Tongue (tissue), 2 donors: Measurements from ENCODE around the gene AKT1S1. TPM values are rescaled to one million over a fixed set of nuclear protein-coding genes. Genes with fewer than 3 reads are reported as not detected.

Source experiments
- DNase-seq: peaks from one replicate; pipeline ENCODE4 v3.0.0-alpha.2; 2015
- total RNA-seq: library from RNA; depleted of rRNA; stranded (reverse); fragments of >200 nt; gene quantifications from one replicate; pipeline ENCODE4 v1.2.3, GENCODE V29; 2014

AKT1S1 gene
- total RNA-seq, 1 donor from 2014 or later = 4.5 TPM

DNA sequence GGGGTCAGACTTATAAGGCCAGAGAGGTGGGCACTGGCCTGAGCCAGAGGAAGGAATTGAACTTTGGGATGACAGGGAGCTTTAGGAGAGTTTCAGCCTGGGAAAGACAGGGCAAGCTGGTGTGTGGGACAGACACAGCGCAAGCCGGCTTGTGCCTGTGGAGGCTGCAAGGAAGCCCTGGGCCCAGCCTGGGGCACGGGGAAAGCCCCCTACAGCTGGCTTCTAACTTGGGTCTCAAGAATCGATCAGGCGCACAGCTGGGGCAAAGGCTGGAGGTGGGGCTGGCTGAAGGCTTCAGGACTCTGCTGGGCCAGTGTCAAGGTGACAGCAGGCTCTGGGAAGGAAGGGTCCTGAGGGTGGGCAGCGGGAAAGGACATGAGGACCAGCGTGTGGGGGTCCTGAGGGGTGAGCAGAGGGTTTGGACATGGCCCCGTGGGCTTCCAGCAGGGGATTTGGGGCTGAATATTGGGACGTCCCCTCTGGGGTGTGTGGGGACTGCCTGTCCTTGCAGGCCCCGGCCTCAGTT, 23.2 kb downstream of the AKT1S1 start:
- DNase-seq = no peak

DNA sequence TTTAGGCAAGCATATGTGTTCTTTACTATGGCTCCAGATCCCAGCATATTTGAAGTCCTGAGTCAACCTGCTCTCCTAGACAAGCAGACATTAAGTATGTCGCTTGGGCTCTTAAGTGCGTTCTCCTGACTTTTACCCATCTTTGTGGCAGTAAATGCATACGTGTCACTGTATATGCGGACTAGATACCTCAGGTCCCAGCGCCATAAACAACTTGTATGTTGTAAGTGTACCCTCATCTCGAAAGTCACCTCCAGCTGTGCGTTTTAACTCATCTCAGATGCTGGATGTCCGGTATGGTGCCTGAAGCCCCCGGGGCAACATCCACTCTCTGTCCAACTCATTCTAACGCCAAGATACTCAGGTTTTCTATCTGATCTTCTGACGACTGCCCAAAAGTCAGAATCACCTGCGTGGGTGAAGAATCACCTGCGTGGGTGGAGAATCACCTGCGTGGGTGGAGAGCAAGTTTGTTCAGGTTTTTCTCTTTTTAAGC, 24.5 kb downstream of the AKT1S1 start:
- DNase-seq = no peak

DNA sequence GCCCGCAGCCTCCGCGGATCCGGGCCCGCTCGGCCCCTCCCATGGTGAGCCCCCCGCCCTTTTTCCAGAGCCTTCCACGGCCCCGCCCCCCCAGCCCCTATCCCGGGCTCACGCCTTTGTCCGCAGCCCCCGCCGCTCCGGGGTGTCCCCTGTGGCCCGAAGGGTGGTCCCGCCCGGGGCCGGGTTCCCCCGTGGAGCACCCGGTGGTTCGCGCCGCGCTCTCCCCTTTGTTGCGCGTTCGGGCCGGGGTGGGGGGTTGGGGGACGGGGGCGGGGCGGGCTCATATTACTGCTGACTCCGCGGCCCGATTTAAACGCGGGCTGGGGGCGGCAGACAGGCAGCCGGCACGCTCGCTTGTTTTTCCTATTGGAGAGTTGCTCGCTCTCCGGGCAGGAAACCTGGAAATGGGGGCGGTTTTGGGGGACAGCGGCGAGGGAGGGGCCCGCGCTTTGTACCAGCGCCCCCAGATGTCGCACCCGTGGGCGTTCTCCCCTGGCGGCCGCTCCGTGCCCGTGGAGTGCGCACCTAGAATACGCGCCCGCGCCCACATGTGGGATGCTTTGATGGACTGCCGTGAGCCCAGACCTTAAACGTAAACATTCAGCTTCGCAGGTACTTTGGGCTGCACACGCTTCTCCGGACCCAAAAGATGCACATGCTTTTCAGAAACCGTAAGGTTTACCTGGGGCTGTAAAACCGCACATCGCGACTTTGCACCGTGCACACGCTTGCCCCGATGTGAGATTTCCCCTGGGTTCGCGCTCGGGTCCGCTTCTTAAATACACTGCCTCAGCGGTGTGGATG, 25.5 kb downstream of the AKT1S1 start:
- peak; percentile 78 for DNase-seq

DNA sequence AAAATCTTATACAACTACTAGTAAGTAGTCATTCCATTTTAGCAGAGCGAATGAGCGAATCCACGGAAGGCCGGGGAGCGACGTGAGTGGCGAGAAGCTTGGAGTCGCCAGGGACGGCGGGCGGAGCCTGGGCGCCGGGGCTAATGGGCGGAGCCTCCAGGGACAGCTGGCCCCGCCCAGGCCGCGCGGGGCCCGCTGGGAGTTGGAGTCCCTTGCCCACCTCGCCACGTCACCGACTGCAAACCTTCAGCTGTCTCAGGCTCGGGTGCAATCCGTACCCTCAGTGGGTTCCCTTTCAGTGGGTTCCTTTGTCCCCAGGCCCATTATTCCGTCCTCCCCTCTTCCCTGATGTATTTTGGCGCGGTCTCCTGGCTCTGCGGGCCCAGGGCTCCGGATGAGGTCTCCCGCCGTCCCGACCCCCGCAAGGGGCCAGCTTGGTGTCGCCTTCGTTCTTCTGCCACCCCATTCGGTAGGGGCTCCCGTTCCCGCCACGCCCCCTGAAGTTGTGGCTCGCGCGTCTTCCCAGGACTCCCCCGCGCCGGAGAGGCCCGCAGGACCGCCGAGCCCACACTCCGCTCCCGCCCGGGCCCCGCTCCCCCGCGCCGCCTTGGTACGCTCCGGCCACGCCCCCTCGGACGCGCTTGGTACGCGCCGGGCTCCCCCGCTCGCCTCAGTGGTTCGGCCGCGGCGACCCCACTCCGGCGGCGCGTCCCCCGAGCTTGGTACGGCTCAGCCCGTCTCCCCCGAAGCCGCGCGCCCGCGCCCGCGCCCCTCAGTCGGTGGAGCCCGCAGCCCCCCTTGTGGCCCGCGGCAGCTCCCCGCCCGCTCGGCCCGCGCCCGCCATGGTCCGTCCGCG, 26.4 kb downstream of the AKT1S1 start, which contains the start of gene PTOV1:
TSS of gene PTOV1 (plus strand) at position 673 of the 856 bp plus-strand sequence.
- DNase-seq = peak; percentile 96

DNA sequence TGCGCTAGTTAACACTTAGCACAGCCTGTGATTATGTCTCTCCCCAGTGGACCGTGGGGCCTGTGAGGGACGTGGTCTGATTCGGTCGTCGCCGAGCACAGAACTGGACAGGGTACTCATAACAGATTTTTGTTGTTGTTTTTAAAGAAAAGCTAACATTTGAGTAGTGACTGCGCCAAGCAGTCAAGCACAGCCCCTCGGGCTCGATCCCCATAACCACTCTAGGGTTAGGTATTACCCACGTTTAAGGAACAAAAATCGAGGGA, 27.0 kb downstream of the AKT1S1 start:
- DNase-seq = no peak

DNA sequence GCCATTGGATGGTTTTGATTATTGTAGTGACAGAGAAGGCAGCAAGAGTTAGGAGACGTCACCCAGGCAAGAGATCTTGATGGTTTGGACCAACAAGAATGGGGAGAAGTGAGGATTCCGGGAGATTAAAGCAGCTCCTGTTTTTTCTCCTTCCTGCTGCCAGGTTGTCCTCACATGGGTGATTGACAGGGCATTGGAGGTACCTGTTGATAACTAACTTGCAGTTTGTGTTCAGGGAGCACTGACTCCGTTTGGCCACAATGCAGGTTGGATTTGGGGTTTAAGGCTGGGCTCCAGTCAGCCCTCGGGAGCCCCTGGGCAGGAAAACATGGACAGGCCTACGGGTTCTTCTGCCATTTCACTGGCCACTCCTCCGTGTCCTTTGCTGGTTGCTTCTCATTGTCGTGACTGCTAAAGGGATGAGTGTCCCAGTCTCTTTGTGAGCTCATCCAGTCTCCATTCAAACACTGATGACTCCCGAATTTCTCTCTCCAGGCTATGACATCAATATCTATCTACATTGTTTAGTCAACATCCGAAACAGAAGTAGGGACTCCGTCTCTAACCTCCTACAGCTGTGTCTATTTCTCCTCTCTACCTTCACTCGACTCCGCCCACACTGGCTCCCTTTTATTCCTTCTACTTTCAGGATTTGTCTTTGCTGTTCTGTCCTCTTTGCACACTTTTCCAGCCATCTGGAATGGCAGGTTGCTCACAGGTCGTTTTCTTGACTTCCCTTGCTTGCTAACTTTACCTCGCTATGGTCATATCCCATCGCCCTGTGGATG, 27.5 kb downstream of the AKT1S1 start:
- no peak for DNase-seq

DNA sequence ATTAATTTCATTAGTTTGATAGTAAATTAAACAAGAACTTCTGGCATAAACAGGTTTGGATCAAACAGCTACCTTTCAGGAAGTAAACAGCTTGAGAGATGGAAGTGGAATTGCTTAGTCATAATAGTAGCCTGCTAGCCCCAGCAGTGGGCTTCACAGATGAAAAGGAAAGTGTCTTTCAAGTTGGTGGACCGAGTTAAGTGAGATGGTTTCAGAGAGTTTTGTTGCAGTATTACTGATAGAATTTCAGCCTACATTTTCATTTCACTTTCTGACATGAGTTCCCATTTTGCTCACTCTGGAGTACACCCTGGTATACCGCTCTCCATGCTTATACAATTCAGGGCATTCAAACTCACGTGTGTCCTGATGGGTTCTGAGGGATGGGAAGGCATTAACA, 28.2 kb downstream of the AKT1S1 start:
- DNase-seq = no peak

DNA sequence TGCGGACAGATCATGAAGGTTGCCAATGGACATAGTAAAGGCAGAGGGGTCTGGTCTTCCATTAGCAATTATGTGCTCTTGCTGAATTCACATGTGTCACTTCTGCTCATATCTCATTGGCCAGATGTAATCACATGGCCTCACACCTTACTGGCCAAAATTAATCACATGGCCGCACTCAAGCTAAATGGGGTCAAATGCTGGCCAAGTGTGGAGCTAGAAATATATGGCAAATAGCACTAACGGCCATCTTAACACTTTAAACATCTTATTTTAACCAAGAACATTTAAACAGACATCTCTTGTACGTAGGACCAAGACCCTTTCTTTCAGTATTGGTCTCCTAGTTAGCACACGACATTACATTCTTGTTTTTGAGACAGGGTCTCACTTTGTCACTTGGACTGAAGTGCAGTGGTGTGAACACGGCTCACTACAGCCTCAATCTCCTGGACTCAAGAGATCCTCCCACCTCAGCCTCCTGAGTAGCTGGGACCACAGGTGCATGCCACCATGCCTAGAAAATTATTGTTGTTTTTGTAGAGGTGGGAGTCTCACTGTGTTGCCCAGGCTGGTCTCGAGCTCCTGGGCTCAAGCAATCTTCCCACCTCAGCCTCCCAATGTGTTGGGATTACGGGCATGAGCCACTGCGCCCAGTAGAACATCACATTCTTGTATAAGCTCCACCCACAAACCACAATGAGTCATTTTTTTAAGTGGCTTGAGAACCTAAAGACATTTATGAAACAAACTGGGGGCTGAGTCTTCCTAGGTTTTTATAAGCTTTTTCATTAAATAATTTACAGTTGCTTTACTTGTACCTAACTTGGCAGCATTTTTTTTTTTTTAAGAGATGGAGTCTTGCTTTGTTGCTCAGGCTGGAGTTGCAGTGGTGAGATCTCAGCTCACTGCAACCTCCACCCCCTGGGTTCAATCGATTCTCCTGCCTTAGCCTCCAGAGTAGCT, 29.1 kb downstream of the AKT1S1 start:
- DNase-seq = no peak

DNA sequence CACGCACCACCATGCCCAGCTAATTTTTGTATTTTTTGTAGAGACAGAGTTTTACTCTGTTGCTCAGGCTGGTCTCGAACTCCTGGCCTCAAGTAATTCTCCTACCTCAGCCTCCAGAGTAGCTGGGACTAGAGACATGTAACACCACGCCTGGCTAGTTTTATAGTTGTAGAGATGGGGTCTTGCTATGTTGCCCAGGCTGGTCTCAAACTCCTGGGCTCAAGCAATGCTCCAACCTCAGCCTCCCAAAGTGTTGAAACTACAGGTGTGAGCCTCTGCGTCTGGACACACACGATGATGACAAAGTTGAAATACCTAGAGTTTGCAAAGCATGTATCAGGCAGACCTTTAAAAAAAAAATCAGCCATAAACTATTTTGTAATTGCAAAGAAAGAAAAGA, 30.7 kb downstream of the AKT1S1 start:
- DNase-seq = no peak

DNA sequence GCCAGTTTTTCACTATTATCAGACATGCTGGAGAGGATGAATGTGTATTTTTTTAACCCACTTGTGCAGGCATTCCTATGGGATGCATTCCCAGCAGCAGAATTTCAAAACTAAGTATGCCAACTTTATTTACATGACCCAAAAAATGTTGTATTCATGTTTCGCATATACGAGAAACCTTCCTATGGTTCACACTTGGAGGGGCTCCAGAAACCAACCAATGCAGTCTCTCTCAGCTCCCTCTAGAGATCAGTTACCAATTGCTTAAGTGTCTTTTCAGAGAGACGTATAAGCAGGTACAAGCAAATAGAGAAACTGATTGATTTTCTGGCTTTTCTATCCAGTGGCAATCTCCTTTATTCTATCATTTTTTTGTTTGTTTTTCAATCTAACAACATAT, 31.7 kb downstream of the AKT1S1 start:
- peak; percentile 12 for DNase-seq

DNA sequence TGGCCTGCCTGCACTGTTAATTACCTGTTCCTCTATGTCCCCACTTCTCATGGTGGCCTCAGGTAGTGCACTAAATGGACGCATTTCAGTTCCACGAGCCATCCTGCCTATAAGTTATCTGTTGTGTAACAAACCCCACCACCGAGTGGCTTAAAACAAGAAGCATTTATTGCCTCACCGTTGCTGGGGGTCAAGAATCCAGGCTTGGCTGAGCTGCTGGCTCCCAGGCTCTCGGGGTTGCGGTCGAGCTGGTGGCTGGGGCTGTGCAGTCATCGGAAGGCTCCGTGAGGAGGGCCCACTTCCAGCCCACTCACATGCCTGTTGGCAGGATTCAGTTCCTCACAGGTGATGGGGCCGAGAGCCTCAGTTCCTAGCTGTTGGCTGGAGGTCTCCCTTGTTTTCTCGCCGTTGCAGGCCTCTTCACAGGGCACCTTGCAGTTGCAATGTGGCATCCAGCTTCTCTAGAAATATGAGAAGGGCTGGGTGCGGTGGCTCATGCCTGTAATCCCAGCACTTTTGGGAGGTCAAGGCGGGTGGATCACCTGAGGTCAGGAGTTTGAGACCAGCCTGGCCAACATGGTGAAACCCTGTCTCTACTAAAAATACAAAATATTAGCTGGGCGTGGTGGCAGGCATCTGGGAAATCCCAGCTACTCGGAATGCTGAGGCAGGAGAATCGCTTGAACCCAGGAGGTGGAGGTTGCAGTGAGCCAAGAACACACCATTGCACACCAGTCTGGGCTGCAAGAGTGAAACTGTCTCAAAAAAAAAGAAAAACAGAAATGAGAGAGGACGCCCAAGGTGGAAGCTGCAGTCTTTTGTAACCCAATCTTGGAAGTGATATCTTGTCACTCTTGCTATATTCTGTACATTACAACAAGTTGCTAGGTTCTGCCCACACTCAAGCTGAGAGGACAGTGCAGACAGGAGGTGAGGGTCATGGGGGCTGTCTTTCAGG, 32.7 kb downstream of the AKT1S1 start:
- DNase-seq = no peak

DNA sequence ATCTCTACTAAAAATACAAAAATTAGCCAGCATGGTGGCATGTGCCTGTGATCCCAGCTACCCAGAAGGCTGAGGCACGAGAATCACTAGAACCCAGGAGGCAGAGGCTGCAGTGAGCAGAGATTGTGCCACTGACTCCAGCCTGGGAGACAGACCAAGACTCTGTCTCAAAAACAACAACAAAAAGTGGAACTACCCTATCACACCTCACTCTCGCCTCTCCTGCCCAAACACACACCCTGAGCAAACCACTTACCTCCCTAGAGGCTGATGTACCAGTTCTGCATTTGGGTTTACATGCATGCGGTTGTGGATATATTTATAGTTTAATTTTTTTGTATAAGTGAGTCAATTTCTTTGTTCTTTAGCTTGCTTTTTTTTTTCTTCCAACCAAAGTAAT, 33.9 kb downstream of the AKT1S1 start:
- DNase-seq = no peak

DNA sequence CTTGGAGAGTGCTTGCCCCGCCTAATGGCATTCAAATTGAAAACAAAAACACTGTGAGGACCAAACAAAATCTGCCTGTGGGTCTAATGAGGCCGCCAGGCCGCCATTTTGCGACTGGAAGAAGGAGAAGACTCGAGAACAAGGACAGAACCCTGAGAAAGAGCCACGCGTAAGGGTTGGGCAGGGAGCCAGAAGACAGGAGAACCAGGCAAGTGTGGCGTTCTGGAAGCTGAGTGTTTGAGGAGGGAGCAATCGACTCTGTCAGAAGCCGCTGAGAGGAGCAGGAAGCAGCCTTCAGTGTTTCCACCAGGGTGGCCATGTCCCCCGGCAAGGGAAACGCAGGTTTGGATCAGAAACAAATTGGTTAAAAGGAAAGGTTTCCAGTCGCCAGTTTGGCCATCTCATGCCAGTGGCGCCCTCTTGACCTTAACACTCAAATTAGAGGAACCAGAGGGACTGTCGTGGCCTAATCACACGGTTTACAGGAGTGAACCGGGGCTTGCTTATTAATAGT, 36.4 kb downstream of the AKT1S1 start:
- DNase-seq = no peak

DNA sequence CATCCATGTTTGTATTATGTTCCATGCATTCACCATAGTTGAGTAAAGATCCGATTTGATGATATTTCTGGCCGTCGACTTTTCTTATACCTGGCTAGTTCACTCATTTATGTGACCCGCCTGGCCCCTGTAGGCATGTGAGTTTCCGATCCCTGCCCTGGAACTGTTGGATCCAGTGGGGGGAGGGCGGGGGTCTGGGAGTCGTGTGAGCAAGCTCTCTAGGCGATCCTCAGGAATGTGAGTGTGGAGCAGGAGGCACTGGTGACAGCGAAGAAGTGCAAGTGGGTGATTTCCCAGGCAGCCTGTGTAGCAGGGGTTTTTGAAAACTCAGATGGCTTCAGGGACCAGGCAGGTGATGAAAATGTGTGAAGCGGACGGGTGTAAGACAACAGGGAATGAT, 36.8 kb downstream of the AKT1S1 start:
- DNase-seq = no peak

DNA sequence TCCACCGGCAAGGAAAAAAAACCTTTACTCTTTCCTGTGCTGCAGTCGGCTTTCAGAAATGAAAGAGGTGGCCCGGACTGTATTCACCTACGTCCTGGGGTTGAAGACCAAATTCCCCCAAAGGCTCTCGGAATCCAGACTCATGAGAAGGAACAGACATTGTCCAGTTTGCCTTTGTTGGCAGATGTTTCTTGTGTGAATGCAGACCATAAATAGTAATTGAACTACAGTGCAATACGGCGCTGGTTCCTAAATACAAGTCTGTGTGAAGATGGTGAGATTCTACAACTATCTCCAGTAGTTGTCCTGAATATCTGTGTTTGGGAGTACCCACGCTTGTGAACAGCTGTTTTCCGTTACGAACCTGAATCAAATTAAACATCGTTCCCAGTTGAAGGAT, 37.4 kb downstream of the AKT1S1 start:
- DNase-seq = no peak

DNA sequence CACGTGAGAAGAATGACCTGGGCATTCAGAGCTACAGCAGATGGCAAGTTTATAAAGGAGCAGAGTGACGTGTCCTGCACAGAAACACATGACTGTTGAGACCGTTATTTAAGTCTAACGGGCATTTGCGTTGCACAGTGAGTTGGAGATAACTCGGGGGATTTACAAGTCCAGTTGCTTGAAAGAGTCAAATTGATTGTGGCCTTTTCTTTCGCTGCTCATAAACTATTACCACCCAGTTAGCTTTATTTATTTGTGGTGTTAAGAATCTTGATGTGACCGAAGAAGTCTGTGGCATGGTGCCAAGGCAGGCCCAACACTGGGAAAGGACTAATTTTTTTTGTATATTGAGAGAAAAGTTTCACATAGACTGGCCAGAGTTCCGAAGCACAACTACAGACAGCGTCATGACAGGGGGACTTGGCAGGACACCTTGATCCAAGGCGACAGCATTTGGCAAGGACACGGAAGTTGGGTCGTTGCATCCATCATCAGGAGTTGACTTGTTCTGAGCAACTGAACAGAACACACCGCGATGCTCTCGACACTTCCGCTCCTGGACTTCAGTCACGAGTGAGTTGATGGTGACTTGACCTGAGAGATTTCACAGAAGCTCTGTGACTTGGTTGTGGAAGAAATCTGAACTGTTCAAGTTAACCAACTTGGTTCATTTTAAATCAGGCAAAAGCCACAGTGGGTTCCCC, 38.1 kb downstream of the AKT1S1 start:
- no peak for DNase-seq

DNA sequence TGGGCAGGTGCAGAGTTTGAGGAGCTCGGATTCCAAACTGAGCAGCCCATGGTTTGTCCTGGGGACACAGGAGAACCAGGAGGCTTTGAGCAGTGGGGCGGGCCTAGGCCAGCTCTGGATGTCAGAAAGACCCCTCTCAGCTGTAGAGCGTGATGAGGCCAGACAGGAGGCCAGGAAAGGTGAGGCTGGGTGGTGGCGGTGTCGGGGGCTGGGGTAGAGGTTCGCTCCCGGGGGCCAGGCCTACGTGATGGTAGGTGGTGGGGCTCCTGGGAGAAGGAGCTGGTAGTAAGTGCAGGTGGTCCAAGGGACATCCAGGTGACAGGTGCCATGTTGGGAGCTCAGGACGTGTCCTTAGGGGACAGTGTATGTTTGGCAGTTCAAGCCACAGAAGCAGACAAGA, 39.7 kb downstream of the AKT1S1 start:
- DNase-seq = no peak

DNA sequence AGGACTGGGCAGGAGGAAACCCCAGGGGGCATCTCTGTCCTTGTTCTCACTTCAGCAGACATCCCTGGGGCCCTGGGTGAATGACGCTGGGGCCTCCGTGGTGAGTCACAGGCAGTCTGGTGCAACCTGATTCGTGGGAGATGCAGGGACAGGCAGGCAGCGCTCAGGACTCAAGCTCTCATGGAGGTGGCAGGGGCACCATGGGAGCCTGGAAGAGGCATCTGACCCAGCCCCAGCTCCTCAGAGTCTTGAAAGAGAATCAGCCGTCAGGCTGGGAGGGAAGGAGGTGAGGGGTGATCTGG, 40.2 kb downstream of the AKT1S1 start:
- DNase-seq = no peak
